CD14-positive monocyte (primary cell): ENCODE data around the gene GFPT2. TPM values are rescaled to one million over a fixed set of nuclear protein-coding genes. Genes with fewer than 3 reads are reported as not detected.

ENCODE experiments used
- DNase-seq, 3 donors: peaks; one replicate each; pipeline ENCODE4 v3.0.0-alpha.2; 2011 to 2022
- H2AFZ ChIP-seq: 2 replicates; pipeline ENCODE4 v1.6.0; 2012; ENCODE audit warnings: mild to moderate bottlenecking, low read depth, low read length, inconsistent platforms; ENCODE audit not compliant: insufficient read depth, poor library complexity, severe bottlenecking
- H3K27ac ChIP-seq, 2 donors: 1 replicate in 1 of 2; 2 replicates in 1 of 2; pipeline ENCODE4 v1.5.1; 2012 to 2013; ENCODE audit warnings: low read length in 2 of 2, control low read depth in 1 of 2, inconsistent platforms in 1 of 2, low read depth in 1 of 2, mild to moderate bottlenecking in 1 of 2
- H3K27me3 ChIP-seq, 2 donors: one replicate each; pipeline versions ENCODE4 v1.6.0 to v1.6.1; 2011 to 2013; ENCODE audit warnings: low read length in 2 of 2; ENCODE audit not compliant: control insufficient read depth in 2 of 2, insufficient read depth in 2 of 2
- H3K36me3 ChIP-seq, 2 donors: replicated peaks in 1 of 2; 1 replicate in 1 of 2; 2 replicates in 1 of 2; pipeline versions ENCODE4 v1.5.1 to v1.6.1; 2012 to 2013; ENCODE audit warnings: low read length in 2 of 2, control low read depth in 1 of 2, inconsistent platforms in 1 of 2, mild to moderate bottlenecking in 1 of 2; ENCODE audit not compliant: insufficient read depth in 2 of 2, control insufficient read depth in 1 of 2
- H3K4me1 ChIP-seq, 2 donors: 1 replicate in 1 of 2; 2 replicates in 1 of 2; pipeline versions ENCODE4 v1.5.1 to v1.6.1; 2012 to 2013; ENCODE audit warnings: low read length in 2 of 2, control low read depth in 1 of 2, inconsistent platforms in 1 of 2, mild to moderate bottlenecking in 1 of 2, moderate library complexity in 1 of 2; ENCODE audit not compliant: insufficient read depth in 2 of 2, control insufficient read depth in 1 of 2
- H3K4me2 ChIP-seq: replicated peaks from 2 replicates; pipeline ENCODE3; 2012; ENCODE audit warnings: low read length, moderate library complexity, mild to moderate bottlenecking; ENCODE audit not compliant: poor library complexity, severe bottlenecking; ENCODE audit errors: extremely low read depth
- H3K4me3 ChIP-seq, 3 experiments: fragments of 200-600 bp in 1 of 3; sonication (generic) in 1 of 3; replicated peaks in 1 of 3; 1 replicate in 2 of 3; 2 replicates in 1 of 3; pipeline ENCODE4 v1.5.1; 2011 to 2013; ENCODE audit warnings: low read length in 3 of 3, mild to moderate bottlenecking in 3 of 3, control low read depth in 2 of 3, low read depth in 2 of 3, inconsistent platforms in 1 of 3, moderate library complexity in 1 of 3
- H3K79me2 ChIP-seq: 2 replicates; pipeline ENCODE4 v1.6.0; 2012; ENCODE audit warnings: mild to moderate bottlenecking, control low read depth, inconsistent platforms, low read length, moderate library complexity; ENCODE audit not compliant: insufficient read depth
- H3K9ac ChIP-seq: 2 replicates; pipeline ENCODE4 v1.6.0; 2017; ENCODE audit warnings: low read length, mild to moderate bottlenecking; ENCODE audit not compliant: insufficient read depth, poor library complexity, severe bottlenecking
- H3K9me3 ChIP-seq, 2 donors: replicated peaks in 1 of 2; 1 replicate in 1 of 2; 2 replicates in 1 of 2; pipeline versions ENCODE4 v1.5.1 to v1.6.1; 2012 to 2013; ENCODE audit warnings: low read length in 2 of 2, control low read depth in 1 of 2; ENCODE audit not compliant: control insufficient read depth in 1 of 2, insufficient read depth in 1 of 2
- H4K20me1 ChIP-seq: 2 replicates; pipeline ENCODE4 v1.6.0; 2012; ENCODE audit warnings: mild to moderate bottlenecking, low read length, control low read depth, moderate library complexity; ENCODE audit not compliant: insufficient read depth
- H3K27ac Mint-ChIP-seq, 7 donors: one replicate each; pipeline ENCODE4 v1.8.0; 2020; ENCODE audit warnings: mild to moderate bottlenecking in 7 of 7, mixed read lengths in 7 of 7, moderate library complexity in 6 of 7, inconsistent platforms in 2 of 7
- H3K27me3 Mint-ChIP-seq, 3 donors: one replicate each; pipeline ENCODE4 v1.8.0; 2021 to 2022; ENCODE audit warnings: low read depth in 3 of 3, mild to moderate bottlenecking in 3 of 3, mixed read lengths in 3 of 3, moderate library complexity in 3 of 3, inconsistent platforms in 1 of 3
- H3K36me3 Mint-ChIP-seq, 2 donors: one replicate each; pipeline ENCODE4 v1.8.0; 2020; ENCODE audit warnings: mixed read lengths in 2 of 2, inconsistent platforms in 1 of 2, mild to moderate bottlenecking in 1 of 2
- H3K4me1 Mint-ChIP-seq: one replicate; pipeline ENCODE4 v1.8.0; 2020; ENCODE audit warnings: mild to moderate bottlenecking, mixed read lengths
- H3K4me3 Mint-ChIP-seq, 2 donors: one replicate each; pipeline ENCODE4 v1.8.0; 2020; ENCODE audit warnings: mild to moderate bottlenecking in 2 of 2, mixed read lengths in 2 of 2, moderate library complexity in 1 of 2
- H3K9me3 Mint-ChIP-seq, 7 donors: one replicate each; pipeline ENCODE4 v1.8.0; 2020 to 2022; ENCODE audit warnings: mixed read lengths in 7 of 7, mild to moderate bottlenecking in 6 of 7, moderate library complexity in 6 of 7, inconsistent platforms in 2 of 7
- CTCF ChIP-seq: fragments of 200-600 bp; IDR thresholded peaks from one replicate; pipeline ENCODE4 v1.8.0; 2022; ENCODE audit warnings: antibody characterized with exemption, mild to moderate bottlenecking
- WGBS: methylation state at CpG from one replicate; pipeline ENCODE4 v1.1.5; 2013; ENCODE audit warnings: missing lambda C conversion rate; ENCODE audit not compliant: insufficient coverage; 5-methylcytosine and 5-hydroxymethylcytosine counted together
- intact Hi-C, 2 donors: fragments of 100-400 bp; cut with micrococcal nuclease; formaldehyde crosslinking; loops; one replicate each; pipeline versions ENCODE4 v1.15.0 to v1.15.1; 2023
- polyA plus RNA-seq, 3 donors: library from polyadenylated mRNA; depleted of rRNA in 1 of 3; unstranded in 2 of 3; stranded (reverse) in 1 of 3; fragments of 300-500 nt in 2 of 3; fragments of >200 nt in 1 of 3; fragmentation: Illumina TruSeq in 2 of 3; gene quantifications; 1 replicate in 2 of 3; 2 replicates in 1 of 3; pipeline ENCODE4 v1.2.3, GENCODE V29; 2012 to 2021

Gene GFPT2
- polyA plus RNA-seq, 3 donors = not detected

GRCh38 chr5:180330270-180330648 lies 22.9 kb downstream of the GFPT2 start:
- no peak for DNase-seq
- Histone ChIP-seq H2AFZ (no peak overlapping the region), H3K79me2 (no peaks in the 10 kb centered on the region), H3K9ac (no peak overlapping the region), H3K4me1 (no peaks in the 10 kb centered on the region), H3K27ac (no peak overlapping the region), H4K20me1 (no peaks in the 10 kb centered on the region), H3K36me3 (no peaks in the 10 kb centered on the region), H3K4me3 (no peak overlapping the region), H3K4me2 (no peak overlapping the region), H3K9me3 (no peaks in the 10 kb centered on the region), H3K27me3 (peaks cover 0 to 6% of the 10 kb centered on the region in 2 donors)
- no peak for TF ChIP-seq CTCF
- intact Hi-C loops = loop anchor here in 1 of 2 donors (2.0 kb wide), 1 partner anchor 203 kb away; no protein-coding TSS in a partner anchor
- Mint-ChIP-seq H3K27me3 (peaks cover 23 to 35% (median 26%) of the 10 kb centered on the region in 3 donors), H3K4me1 (no peaks in the 10 kb centered on the region), H3K4me3 (no peak overlapping the region), H3K36me3 (no peaks in the 10 kb centered on the region), H3K9me3 (peaks cover 0 to 4% (median 0%) of the 10 kb centered on the region in 7 donors), H3K27ac (no peak overlapping the region)
- 79% methylated on average over 5 of the region's 5 CpGs for WGBS

DNA sequence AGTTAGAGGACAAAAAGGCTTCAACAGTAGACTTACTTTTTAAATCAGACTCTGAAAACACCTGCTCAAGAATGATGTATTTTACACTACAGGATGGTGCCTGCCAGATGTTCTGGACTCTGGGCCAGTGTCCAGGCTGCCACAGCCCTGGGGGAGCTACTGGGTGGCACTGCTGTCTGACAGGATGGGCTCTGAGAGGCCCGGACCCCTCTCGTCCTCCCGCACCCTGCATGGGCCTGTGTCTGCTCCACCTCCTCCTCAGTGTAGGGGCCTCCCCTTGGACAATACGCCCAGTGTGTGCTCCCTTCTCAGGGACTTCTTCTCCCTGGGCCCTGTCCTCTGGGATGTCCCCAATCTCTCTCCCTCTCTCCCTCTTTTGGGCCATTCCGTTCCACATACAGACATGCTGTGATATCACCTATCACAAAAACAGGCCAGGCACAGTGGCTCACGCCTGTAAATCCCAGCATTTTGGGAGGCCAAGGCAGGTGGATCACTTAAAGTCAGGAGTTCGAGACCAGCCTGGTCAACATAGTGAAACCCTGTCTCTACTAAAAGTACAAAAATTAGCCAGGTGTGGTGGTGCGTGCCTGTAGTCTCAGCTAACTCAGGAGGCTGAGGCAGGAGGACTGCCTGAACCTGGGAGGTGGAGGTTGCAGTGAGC lies 23.4 kb downstream of the GFPT2 start:
- Histone ChIP-seq H3K4me1 (no peaks in the 10 kb centered on the region), H3K4me3 (no peak overlapping the region), H3K4me2 (no peak overlapping the region), H3K27me3 (peaks cover 0 to 6% of the 10 kb centered on the region in 2 donors), H3K27ac (no peak overlapping the region), H3K36me3 (no peaks in the 10 kb centered on the region), H3K9me3 (no peaks in the 10 kb centered on the region), H4K20me1 (no peaks in the 10 kb centered on the region), H2AFZ (no peak overlapping the region), H3K79me2 (no peaks in the 10 kb centered on the region), H3K9ac (no peak overlapping the region)
- H3K4me1 Mint-ChIP-seq = no peaks in the 10 kb centered on the region
- no peaks in the 10 kb centered on the region for H3K36me3 Mint-ChIP-seq
- WGBS = 84% methylated on average over 5 of the region's 8 CpGs
- no peak for TF ChIP-seq CTCF
- H3K9me3 Mint-ChIP-seq = peaks cover 0 to 4% (median 0%) of the 10 kb centered on the region in 7 donors
- intact Hi-C loops = loop anchor here (2.0 to 5.0 kb wide), 4 partner anchors 37 to 203 kb away; partner anchors contain the start of genes MAPK9 (in 1 of the 2) and RASGEF1C (in 1 of the 2)
- no peak overlapping the region for H3K27ac Mint-ChIP-seq
- no peak for DNase-seq
- no peak overlapping the region for H3K4me3 Mint-ChIP-seq
- H3K27me3 Mint-ChIP-seq = peaks cover 23 to 36% (median 26%) of the 10 kb centered on the region in 3 donors
